ENCODE results near the gene PRDX3.

DNA sequence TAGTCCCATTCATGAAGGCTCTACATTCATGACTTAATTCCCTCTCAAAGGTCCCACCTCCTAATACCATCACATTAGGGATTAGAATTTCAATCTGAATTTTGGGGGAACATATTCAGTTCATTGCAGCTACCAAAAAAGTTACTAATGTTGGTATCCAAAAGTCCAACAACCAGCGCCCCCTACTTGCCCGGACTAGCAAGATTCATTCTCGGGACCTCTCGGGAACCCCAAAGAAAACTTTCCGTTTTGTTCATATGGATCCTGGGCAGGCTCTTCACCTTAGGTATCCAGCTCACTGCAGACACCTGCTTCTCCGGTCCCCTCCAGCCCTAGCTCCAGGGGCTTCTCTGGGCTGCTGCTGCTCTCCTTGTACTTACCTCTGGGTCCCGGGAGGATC is 19.8 kb upstream of the PRDX3 start:
- TF ChIP-seq, protein P1, sequence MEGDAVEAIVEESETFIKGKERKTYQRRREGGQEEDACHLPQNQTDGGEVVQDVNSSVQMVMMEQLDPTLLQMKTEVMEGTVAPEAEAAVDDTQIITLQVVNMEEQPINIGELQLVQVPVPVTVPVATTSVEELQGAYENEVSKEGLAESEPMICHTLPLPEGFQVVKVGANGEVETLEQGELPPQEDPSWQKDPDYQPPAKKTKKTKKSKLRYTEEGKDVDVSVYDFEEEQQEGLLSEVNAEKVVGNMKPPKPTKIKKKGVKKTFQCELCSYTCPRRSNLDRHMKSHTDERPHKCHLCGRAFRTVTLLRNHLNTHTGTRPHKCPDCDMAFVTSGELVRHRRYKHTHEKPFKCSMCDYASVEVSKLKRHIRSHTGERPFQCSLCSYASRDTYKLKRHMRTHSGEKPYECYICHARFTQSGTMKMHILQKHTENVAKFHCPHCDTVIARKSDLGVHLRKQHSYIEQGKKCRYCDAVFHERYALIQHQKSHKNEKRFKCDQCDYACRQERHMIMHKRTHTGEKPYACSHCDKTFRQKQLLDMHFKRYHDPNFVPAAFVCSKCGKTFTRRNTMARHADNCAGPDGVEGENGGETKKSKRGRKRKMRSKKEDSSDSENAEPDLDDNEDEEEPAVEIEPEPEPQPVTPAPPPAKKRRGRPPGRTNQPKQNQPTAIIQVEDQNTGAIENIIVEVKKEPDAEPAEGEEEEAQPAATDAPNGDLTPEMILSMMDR (conservative IDR thresholded peaks at IDR 0.05 in 1 of 2, IDR thresholded peaks at IDR 0.05 in 1 of 2; ENCODE audit: extremely low read depth in 1 of 2, insufficient read depth in 1 of 2, low read depth in 1 of 2, low read length in 2 of 2), result peak; percentile 29 to 30
- TF ChIP-seq EZH2 (IDR thresholded peaks at IDR 0.05; ENCODE audit: borderline replicate concordance, low read length), result no peak
